Measurements from ENCODE around the gene DLG2.

GRCh38 chr11:85444479-85444878 lies 182.7 kb downstream of the DLG2 start:
- no peak for TF ChIP-seq CTCF (IDR thresholded peaks at IDR 0.05)
- no peak for TF ChIP-seq POLR2A (IDR thresholded peaks at IDR 0.05)
